Adrenal gland (tissue), 5 donors: ENCODE measurements around the gene SLC17A7.
"Not testable (repeated sequence)": the region's sequence is repeated elsewhere in the genome, so short reads cannot be mapped to it uniquely, and the experiment has no call there.

Experiments used
- POLR2A ChIP-seq, 2 donors: fragments of 450-650 bp; IDR thresholded peaks; one replicate each; pipeline ENCODE4 v1.6.1; 2017; ENCODE audit warnings: antibody characterized with exemption in 2 of 2, mild to moderate bottlenecking in 2 of 2, moderate library complexity in 1 of 2
- TF ChIP-seq, protein P1 (sequence below), 6 experiments: fragments of 450-650 bp in 4 of 6; fragments of 200-600 bp in 2 of 6; sonication (generic) in 1 of 6; IDR thresholded peaks; 1 replicate in 5 of 6; 2 replicates in 1 of 6; pipeline versions ENCODE4 v1.5.1 to v1.8.0; 2016 to 2021; ENCODE audit warnings: antibody characterized with exemption in 6 of 6, mild to moderate bottlenecking in 2 of 6, moderate library complexity in 1 of 6
- donor health status: DM: no; HTN: no; CAD: no.

DNA sequence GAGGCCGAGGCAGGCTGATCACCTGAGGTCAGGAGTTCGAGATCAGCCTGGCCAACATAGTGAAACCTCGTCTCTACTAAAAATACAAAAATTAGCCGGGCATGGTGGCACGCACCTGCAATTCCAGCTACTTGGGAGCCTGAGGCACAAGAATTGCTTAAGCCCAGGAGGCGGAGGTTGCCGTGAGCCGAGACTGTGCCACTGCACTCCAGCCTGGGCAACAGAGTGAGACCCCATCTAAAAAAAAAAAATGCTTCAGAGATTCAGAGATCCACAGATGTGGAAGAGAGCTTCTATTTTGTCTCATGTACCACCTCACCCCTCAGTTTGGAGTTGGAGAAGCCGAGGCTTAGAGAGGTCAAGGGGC lies 32.2 kb upstream of the SLC17A7 start:
- TF ChIP-seq, protein P1, sequence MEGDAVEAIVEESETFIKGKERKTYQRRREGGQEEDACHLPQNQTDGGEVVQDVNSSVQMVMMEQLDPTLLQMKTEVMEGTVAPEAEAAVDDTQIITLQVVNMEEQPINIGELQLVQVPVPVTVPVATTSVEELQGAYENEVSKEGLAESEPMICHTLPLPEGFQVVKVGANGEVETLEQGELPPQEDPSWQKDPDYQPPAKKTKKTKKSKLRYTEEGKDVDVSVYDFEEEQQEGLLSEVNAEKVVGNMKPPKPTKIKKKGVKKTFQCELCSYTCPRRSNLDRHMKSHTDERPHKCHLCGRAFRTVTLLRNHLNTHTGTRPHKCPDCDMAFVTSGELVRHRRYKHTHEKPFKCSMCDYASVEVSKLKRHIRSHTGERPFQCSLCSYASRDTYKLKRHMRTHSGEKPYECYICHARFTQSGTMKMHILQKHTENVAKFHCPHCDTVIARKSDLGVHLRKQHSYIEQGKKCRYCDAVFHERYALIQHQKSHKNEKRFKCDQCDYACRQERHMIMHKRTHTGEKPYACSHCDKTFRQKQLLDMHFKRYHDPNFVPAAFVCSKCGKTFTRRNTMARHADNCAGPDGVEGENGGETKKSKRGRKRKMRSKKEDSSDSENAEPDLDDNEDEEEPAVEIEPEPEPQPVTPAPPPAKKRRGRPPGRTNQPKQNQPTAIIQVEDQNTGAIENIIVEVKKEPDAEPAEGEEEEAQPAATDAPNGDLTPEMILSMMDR (IDR thresholded peaks at IDR 0.05), result not testable (repeated sequence)
- not testable (repeated sequence) for TF ChIP-seq POLR2A (IDR thresholded peaks at IDR 0.05)
